Parathyroid adenoma (tissue), 2 donors: ENCODE measurements around the gene TRPV3.

ENCODE experiments used
- H2AFZ ChIP-seq: fragments of 300-600 bp; sonication (generic); one replicate; pipeline ENCODE4 v1.7.0; 2017; ENCODE audit warnings: antibody characterized with exemption, mild to moderate bottlenecking
- H3K27ac ChIP-seq: fragments of 300-600 bp; sonication (generic); one replicate; pipeline ENCODE4 v1.7.0; 2017
- H3K27me3 ChIP-seq: fragments of 300-600 bp; sonication (generic); one replicate; pipeline ENCODE4 v1.7.0; 2017; ENCODE audit warnings: low read length; ENCODE audit not compliant: control insufficient read depth, insufficient read depth
- H3K36me3 ChIP-seq: fragments of 300-600 bp; sonication (generic); one replicate; pipeline ENCODE4 v1.7.0; 2017; ENCODE audit warnings: low read length; ENCODE audit not compliant: control insufficient read depth, insufficient read depth
- H3K4me1 ChIP-seq: fragments of 300-600 bp; sonication (generic); one replicate; pipeline ENCODE4 v1.7.0; 2017; ENCODE audit warnings: control low read depth
- H3K4me2 ChIP-seq: fragments of 300-600 bp; sonication (generic); one replicate; pipeline ENCODE4 v1.7.0; 2017; ENCODE audit warnings: low read length
- H3K4me3 ChIP-seq: fragments of 300-600 bp; sonication (generic); one replicate; pipeline ENCODE4 v1.7.0; 2017; ENCODE audit warnings: low read depth, low read length
- H3K79me2 ChIP-seq: fragments of 300-600 bp; sonication (generic); one replicate; pipeline ENCODE4 v1.7.0; 2017; ENCODE audit warnings: control low read depth
- H3K9ac ChIP-seq: fragments of 300-600 bp; sonication (generic); one replicate; pipeline ENCODE4 v1.7.0; 2017; ENCODE audit warnings: mild to moderate bottlenecking
- H3K9me3 ChIP-seq: fragments of 300-600 bp; sonication (generic); one replicate; pipeline ENCODE4 v1.7.0; 2017; ENCODE audit warnings: low read length; ENCODE audit not compliant: control insufficient read depth
- TF ChIP-seq, protein P1 (sequence below): fragments of 300-600 bp; sonication (generic); IDR thresholded peaks from one replicate; pipeline ENCODE4 v1.7.0; 2017; ENCODE audit warnings: antibody characterized with exemption, mild to moderate bottlenecking
- donor health status: primary hyperparathyroidism.

TRPV3 gene

DNA sequence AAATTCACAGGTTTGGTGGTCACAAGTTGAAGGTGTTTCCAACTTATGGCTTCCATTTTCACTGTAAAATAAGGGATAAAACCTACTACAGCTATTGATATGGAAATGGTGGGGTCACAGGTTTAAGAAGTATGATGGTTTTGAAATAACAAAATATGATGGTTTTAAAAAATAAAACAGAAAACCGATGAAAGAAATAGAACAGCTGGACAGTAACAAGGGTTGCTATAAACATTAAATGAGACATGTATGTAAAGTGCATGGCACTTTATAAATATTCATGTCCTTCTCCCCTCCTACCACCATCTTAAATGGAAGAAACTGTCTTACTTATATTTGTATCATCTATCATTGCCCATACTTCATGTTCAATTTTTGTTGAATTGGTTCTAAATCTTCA is 50.5 kb downstream of the TRPV3 start:
- H2AFZ ChIP-seq, result no peak overlapping the region
- TF ChIP-seq, protein P1, sequence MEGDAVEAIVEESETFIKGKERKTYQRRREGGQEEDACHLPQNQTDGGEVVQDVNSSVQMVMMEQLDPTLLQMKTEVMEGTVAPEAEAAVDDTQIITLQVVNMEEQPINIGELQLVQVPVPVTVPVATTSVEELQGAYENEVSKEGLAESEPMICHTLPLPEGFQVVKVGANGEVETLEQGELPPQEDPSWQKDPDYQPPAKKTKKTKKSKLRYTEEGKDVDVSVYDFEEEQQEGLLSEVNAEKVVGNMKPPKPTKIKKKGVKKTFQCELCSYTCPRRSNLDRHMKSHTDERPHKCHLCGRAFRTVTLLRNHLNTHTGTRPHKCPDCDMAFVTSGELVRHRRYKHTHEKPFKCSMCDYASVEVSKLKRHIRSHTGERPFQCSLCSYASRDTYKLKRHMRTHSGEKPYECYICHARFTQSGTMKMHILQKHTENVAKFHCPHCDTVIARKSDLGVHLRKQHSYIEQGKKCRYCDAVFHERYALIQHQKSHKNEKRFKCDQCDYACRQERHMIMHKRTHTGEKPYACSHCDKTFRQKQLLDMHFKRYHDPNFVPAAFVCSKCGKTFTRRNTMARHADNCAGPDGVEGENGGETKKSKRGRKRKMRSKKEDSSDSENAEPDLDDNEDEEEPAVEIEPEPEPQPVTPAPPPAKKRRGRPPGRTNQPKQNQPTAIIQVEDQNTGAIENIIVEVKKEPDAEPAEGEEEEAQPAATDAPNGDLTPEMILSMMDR, result no peak
- no peak overlapping the region for H3K4me2 ChIP-seq
- H3K79me2 ChIP-seq, result no peaks in the 10 kb centered on the region
- H3K27me3 ChIP-seq, result no peaks in the 10 kb centered on the region
- no peaks in the 10 kb centered on the region for H3K36me3 ChIP-seq
- no peak overlapping the region for H3K9ac ChIP-seq
- H3K9me3 ChIP-seq, result no peaks in the 10 kb centered on the region
- H3K4me1 ChIP-seq, result peaks cover 4% of the 10 kb centered on the region
- no peak overlapping the region for H3K4me3 ChIP-seq
- H3K27ac ChIP-seq, result no peak overlapping the region

DNA sequence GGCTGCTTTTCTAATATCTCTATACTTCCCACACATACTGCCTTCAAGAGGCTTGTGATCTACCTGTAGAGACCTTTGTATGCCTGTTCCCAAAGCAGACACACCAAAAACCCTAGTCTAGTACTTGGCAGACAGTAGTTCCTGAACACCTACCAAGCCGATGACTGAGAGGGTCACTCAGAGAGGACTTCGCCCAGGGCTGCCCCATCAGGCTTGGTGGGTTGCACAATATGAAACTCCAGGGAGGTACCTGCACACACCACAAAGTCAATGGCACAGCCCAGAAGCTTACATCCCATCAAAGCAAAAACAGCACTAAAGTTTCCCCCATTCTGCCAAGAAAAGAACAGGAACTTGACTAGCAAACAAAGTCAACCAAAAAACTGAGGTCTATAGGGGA is 51.6 kb downstream of the TRPV3 start:
- no peak overlapping the region for H3K4me2 ChIP-seq
- no peaks in the 10 kb centered on the region for H3K79me2 ChIP-seq
- H3K36me3 ChIP-seq, result no peaks in the 10 kb centered on the region
- no peaks in the 10 kb centered on the region for H3K4me1 ChIP-seq
- no peak overlapping the region for H3K27ac ChIP-seq
- no peak overlapping the region for H3K4me3 ChIP-seq
- H3K9me3 ChIP-seq, result no peaks in the 10 kb centered on the region
- H3K9ac ChIP-seq, result no peak overlapping the region
- no peak overlapping the region for H2AFZ ChIP-seq
- H3K27me3 ChIP-seq, result no peaks in the 10 kb centered on the region
- TF ChIP-seq, protein P1, result no peak

DNA sequence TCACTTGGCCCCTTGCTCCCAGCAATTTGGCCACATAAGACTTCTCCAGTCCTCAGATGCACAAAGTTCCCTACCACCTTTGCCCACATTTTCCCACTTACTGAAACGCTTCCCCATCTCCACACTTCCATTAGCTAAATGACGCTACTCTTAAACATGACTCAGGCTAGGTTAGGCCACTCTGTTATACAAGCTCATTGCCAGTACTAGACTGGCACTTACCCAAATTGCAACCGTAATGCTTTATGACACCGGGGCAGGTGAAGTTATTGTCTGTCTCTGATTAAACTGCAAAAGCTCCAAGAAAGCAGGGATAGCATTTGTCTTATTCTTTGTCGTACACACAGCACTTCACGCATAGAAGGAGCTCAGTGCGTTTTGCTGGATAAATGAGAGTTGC is 52.6 kb downstream of the TRPV3 start:
- H3K4me2 ChIP-seq, result no peak overlapping the region
- H2AFZ ChIP-seq, result no peak overlapping the region
- TF ChIP-seq, protein P1, result no peak

DNA sequence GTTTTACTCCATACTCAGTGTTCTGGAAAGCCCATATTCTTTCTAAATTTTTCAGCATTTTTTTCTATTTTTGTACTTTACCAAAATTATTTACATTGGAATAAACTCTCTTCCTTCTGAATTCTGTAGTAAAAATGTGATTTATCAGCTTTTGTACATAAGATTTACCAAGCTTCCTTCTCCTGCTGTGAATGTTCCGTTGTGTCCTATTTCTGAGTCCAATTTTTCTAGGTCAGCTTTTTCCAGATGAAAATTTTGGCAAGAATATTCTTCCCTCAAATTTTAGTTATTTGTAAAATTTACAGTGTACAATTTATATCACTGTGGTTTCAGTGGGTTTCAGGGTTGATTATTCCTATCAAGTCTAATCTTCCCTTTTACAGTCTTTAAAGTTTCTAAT is 54.3 kb downstream of the TRPV3 start:
- no peaks in the 10 kb centered on the region for H3K79me2 ChIP-seq
- no peak overlapping the region for H3K27ac ChIP-seq
- no peak overlapping the region for H2AFZ ChIP-seq
- TF ChIP-seq, protein P1, result no peak
- H3K36me3 ChIP-seq, result no peaks in the 10 kb centered on the region
- no peak overlapping the region for H3K4me2 ChIP-seq
- H3K9ac ChIP-seq, result no peak overlapping the region
- H3K27me3 ChIP-seq, result no peaks in the 10 kb centered on the region
- H3K4me1 ChIP-seq, result no peaks in the 10 kb centered on the region
- no peaks in the 10 kb centered on the region for H3K9me3 ChIP-seq
- no peak overlapping the region for H3K4me3 ChIP-seq

More for the DNA sequence above, 52.6 kb downstream of the TRPV3 start:
- Histone ChIP-seq H3K36me3 (no peaks in the 10 kb centered on the region), H3K4me1 (no peaks in the 10 kb centered on the region), H3K79me2 (no peaks in the 10 kb centered on the region), H3K27me3 (no peaks in the 10 kb centered on the region), H3K4me3 (no peak overlapping the region), H3K27ac (no peak overlapping the region), H3K9me3 (no peaks in the 10 kb centered on the region), H3K9ac (no peak overlapping the region)

DNA sequence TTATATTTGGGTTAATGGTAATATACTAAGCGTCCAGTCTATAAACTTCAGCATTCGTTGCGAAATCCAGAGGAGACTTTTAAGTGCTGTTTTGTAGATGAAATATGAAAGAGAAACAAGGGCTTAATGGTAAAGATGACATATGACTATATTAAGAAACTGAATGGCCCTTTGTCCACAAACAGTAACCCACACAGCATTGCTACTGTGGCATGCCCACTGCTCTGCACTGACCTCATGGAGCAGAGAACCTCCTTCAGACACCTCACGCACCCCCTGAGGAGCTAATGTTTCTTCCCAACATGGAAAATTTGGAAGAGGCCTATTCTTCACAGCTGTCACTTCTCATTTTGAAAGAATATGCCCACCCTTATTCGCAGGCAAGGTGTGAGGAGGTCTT is 55.1 kb downstream of the TRPV3 start:
- Histone ChIP-seq H2AFZ (no peak overlapping the region), H3K27me3 (no peaks in the 10 kb centered on the region), H3K27ac (no peak overlapping the region), H3K4me3 (no peak overlapping the region), H3K36me3 (no peaks in the 10 kb centered on the region), H3K4me1 (no peaks in the 10 kb centered on the region), H3K9ac (no peak overlapping the region), H3K9me3 (no peaks in the 10 kb centered on the region), H3K79me2 (no peaks in the 10 kb centered on the region), H3K4me2 (no peak overlapping the region)
- TF ChIP-seq, protein P1, result no peak
